Measurements from ENCODE around the gene PMIS2.
A peak's percentile ranks its signal among the peaks of the same experiment; 100 is the strongest.

Gene PMIS2

GRCh38 chr19:35552534-35553384 is 33.2 kb upstream of the PMIS2 start:
- Mint-ChIP-seq H3K9me3 (no peaks in the 10 kb centered on the region), H3K27me3 (peaks cover 10% of the 10 kb centered on the region), H3K4me1 (ENCODE audit: low read depth) (peaks cover 11% of the 10 kb centered on the region), H3K36me3 (ENCODE audit: low read depth) (peaks cover 12% of the 10 kb centered on the region), H3K27ac (no peak overlapping the region), H3K4me3 (no peak overlapping the region)

- Mint-ChIP-seq H3K36me3 (ENCODE audit: low read depth) (peaks cover 7% of the 10 kb centered on the region), H3K9me3 (no peaks in the 10 kb centered on the region), H3K27me3 (peaks cover 13% of the 10 kb centered on the region)
Measured at GRCh38 chr19:35553385-35554000, 32.5 kb upstream of the PMIS2 start.

GRCh38 chr19:35554076-35554475 is 31.9 kb upstream of the PMIS2 start:
- H3K36me3 Mint-ChIP-seq (ENCODE audit: low read depth): peaks cover 6% of the 10 kb centered on the region
- H3K4me3 Mint-ChIP-seq: no peak overlapping the region
- H3K4me1 Mint-ChIP-seq (ENCODE audit: low read depth): peaks cover 9% of the 10 kb centered on the region
- H3K9me3 Mint-ChIP-seq: no peaks in the 10 kb centered on the region
- H3K27ac Mint-ChIP-seq: no peak overlapping the region
- peaks cover 18% of the 10 kb centered on the region for H3K27me3 Mint-ChIP-seq

More at GRCh38 chr19:35553385-35554000, 32.5 kb upstream of the PMIS2 start:
- Mint-ChIP-seq H3K27ac (no peak overlapping the region), H3K4me1 (ENCODE audit: low read depth) (peaks cover 12% of the 10 kb centered on the region), H3K4me3 (no peak overlapping the region)

- H3K36me3 Mint-ChIP-seq (ENCODE audit: low read depth): peaks cover 6% of the 10 kb centered on the region
- H3K27ac Mint-ChIP-seq: no peak overlapping the region
- H3K4me3 Mint-ChIP-seq: no peak overlapping the region
- H3K9me3 Mint-ChIP-seq: no peaks in the 10 kb centered on the region
- peaks cover 9% of the 10 kb centered on the region for H3K4me1 Mint-ChIP-seq (ENCODE audit: low read depth)
- peaks cover 29% of the 10 kb centered on the region for H3K27me3 Mint-ChIP-seq
Measured at GRCh38 chr19:35555301-35556005, 30.5 kb upstream of the PMIS2 start.

GRCh38 chr19:35556025-35556590 is 29.9 kb upstream of the PMIS2 start:
- Mint-ChIP-seq H3K4me3 (no peak overlapping the region), H3K9me3 (no peaks in the 10 kb centered on the region), H3K36me3 (ENCODE audit: low read depth) (no peaks in the 10 kb centered on the region), H3K27me3 (peaks cover 33% of the 10 kb centered on the region), H3K4me1 (ENCODE audit: low read depth) (peaks cover 9% of the 10 kb centered on the region), H3K27ac (no peak overlapping the region)

GRCh38 chr19:35556846-35557538 is 29.0 kb upstream of the PMIS2 start:
- H3K36me3 Mint-ChIP-seq (ENCODE audit: low read depth): no peaks in the 10 kb centered on the region

GRCh38 chr19:35557539-35558399 is 28.2 kb upstream of the PMIS2 start:
- H3K4me3 Mint-ChIP-seq: peak overlapping the region; percentile 71
- peaks cover 9% of the 10 kb centered on the region for H3K4me1 Mint-ChIP-seq (ENCODE audit: low read depth)
- H3K27ac Mint-ChIP-seq: no peak overlapping the region
- H3K36me3 Mint-ChIP-seq (ENCODE audit: low read depth): no peaks in the 10 kb centered on the region
- H3K27me3 Mint-ChIP-seq: peaks cover 43% of the 10 kb centered on the region
- H3K9me3 Mint-ChIP-seq: no peaks in the 10 kb centered on the region

More at GRCh38 chr19:35556846-35557538, 29.0 kb upstream of the PMIS2 start:
- Mint-ChIP-seq H3K27me3 (peaks cover 40% of the 10 kb centered on the region), H3K4me1 (ENCODE audit: low read depth) (peaks cover 9% of the 10 kb centered on the region), H3K9me3 (no peaks in the 10 kb centered on the region), H3K27ac (no peak overlapping the region), H3K4me3 (peak overlapping the region; percentile 48)

- H3K4me3 Mint-ChIP-seq: peak overlapping the region; percentile 15
- peaks cover 43% of the 10 kb centered on the region for H3K27me3 Mint-ChIP-seq
Measured at GRCh38 chr19:35558400-35559280, 27.3 kb upstream of the PMIS2 start.

GRCh38 chr19:35559281-35559659 is 26.7 kb upstream of the PMIS2 start:
- Mint-ChIP-seq H3K36me3 (ENCODE audit: low read depth) (no peaks in the 10 kb centered on the region), H3K27ac (no peak overlapping the region), H3K9me3 (no peaks in the 10 kb centered on the region), H3K27me3 (peaks cover 43% of the 10 kb centered on the region), H3K4me3 (peak overlapping the region; percentile 15), H3K4me1 (ENCODE audit: low read depth) (peaks cover 9% of the 10 kb centered on the region)

More at GRCh38 chr19:35558400-35559280, 27.3 kb upstream of the PMIS2 start:
- no peaks in the 10 kb centered on the region for H3K36me3 Mint-ChIP-seq (ENCODE audit: low read depth)
- no peaks in the 10 kb centered on the region for H3K9me3 Mint-ChIP-seq
- H3K27ac Mint-ChIP-seq: no peak overlapping the region
- H3K4me1 Mint-ChIP-seq (ENCODE audit: low read depth): peaks cover 9% of the 10 kb centered on the region

- no peaks in the 10 kb centered on the region for H3K36me3 Mint-ChIP-seq (ENCODE audit: low read depth)
- peaks cover 9% of the 10 kb centered on the region for H3K4me1 Mint-ChIP-seq (ENCODE audit: low read depth)
- H3K27me3 Mint-ChIP-seq: peaks cover 43% of the 10 kb centered on the region
- H3K9me3 Mint-ChIP-seq: no peaks in the 10 kb centered on the region
- no peak overlapping the region for H3K4me3 Mint-ChIP-seq
- no peak overlapping the region for H3K27ac Mint-ChIP-seq
Measured at GRCh38 chr19:35559781-35560180, 26.2 kb upstream of the PMIS2 start.

- H3K27ac Mint-ChIP-seq: no peak overlapping the region
- H3K4me3 Mint-ChIP-seq: no peak overlapping the region
- H3K27me3 Mint-ChIP-seq: peaks cover 43% of the 10 kb centered on the region
- H3K4me1 Mint-ChIP-seq (ENCODE audit: low read depth): peaks cover 9% of the 10 kb centered on the region
- H3K9me3 Mint-ChIP-seq: no peaks in the 10 kb centered on the region
- H3K36me3 Mint-ChIP-seq (ENCODE audit: low read depth): no peaks in the 10 kb centered on the region
Measured at GRCh38 chr19:35560271-35560670, 25.7 kb upstream of the PMIS2 start.

GRCh38 chr19:35560677-35561076 is 25.3 kb upstream of the PMIS2 start:
- H3K4me3 Mint-ChIP-seq: no peak overlapping the region
- H3K9me3 Mint-ChIP-seq: no peaks in the 10 kb centered on the region
- H3K27me3 Mint-ChIP-seq: peaks cover 43% of the 10 kb centered on the region
- H3K27ac Mint-ChIP-seq: no peak overlapping the region
- H3K36me3 Mint-ChIP-seq (ENCODE audit: low read depth): no peaks in the 10 kb centered on the region
- peaks cover 9% of the 10 kb centered on the region for H3K4me1 Mint-ChIP-seq (ENCODE audit: low read depth)

- peaks cover 41% of the 10 kb centered on the region for H3K27me3 Mint-ChIP-seq
- peaks cover 9% of the 10 kb centered on the region for H3K4me1 Mint-ChIP-seq (ENCODE audit: low read depth)
- H3K9me3 Mint-ChIP-seq: no peaks in the 10 kb centered on the region
- H3K4me3 Mint-ChIP-seq: no peak overlapping the region
- H3K36me3 Mint-ChIP-seq (ENCODE audit: low read depth): no peaks in the 10 kb centered on the region
- no peak overlapping the region for H3K27ac Mint-ChIP-seq
Measured at GRCh38 chr19:35561436-35561835, 24.5 kb upstream of the PMIS2 start.
